Adipose tissue (tissue), 3 donors: ENCODE measurements around the gene PPFIA1. TPM values are rescaled to one million over a fixed set of nuclear protein-coding genes. Genes with fewer than 3 reads are reported as not detected.
"Not testable (repeated sequence)": the region's sequence is repeated elsewhere in the genome, so short reads cannot be mapped to it uniquely, and the experiment has no call there.

Source experiments
- H3K27ac ChIP-seq: one replicate; pipeline ENCODE4 v1.5.1; 2013; ENCODE audit warnings: low read depth, low read length
- WGBS, 3 donors: extraction: QIAGEN DNeasy Blood & Tissue Kit; methylation state at CpG; one replicate each; pipeline ENCODE4 v1.1.7; 2013; 5-methylcytosine and 5-hydroxymethylcytosine counted together
- polyA plus RNA-seq, 3 donors: library from polyadenylated mRNA; stranded (reverse); fragments of 200-250 nt; gene quantifications; one replicate each; pipeline ENCODE4 v1.2.3, GENCODE V29; 2013
- donor health status: healthy with polysubstance abuse.
- donor health status: Bipolar disorder and iron deficiency.
- donor health status: healthy.

Gene PPFIA1
- polyA plus RNA-seq, 3 donors = 8.0 to 27.2 (median 25.0) TPM

DNA sequence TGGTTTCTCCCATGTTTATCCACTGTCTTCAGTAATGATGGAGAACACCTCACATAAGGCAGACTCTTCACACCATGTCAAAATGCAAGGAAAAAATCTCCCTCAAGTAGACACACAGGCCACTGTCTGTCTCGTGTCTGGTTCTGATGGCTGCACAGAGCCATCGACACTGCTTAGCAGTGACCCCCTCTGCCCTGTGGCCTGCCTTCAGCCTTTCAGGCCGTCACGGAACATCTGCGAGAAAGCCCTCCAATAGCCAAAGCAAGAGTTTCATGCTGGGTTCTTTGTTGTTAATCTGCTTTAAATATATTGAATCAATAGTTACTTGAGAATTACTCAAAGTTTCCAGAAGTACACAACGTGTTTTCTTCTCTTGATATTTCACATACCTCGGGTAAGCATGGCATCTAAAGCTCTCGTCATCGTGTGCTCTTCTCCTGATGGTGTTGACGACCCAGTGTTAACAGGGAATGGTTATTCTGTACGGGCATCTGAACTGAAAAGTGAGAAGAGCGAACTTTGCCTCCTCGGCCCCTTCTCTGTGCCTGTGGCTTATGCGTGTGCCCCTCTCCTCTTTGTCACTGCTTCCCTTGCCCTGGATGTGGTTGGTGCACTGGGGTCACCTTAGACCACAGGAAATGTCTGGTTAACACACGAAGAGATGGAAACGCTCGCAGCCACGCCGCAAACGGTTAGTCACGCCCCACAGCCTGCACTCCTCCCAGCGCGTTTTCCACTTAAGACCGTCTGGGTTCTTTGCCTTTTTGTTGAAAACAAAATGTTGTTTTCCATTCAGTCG, 94.5 kb downstream of the PPFIA1 start:
- H3K27ac ChIP-seq = no peak overlapping the region
- 57 to 86% (median 69%) methylated on average over 25 of the region's 25 CpGs for WGBS, 3 donors

DNA sequence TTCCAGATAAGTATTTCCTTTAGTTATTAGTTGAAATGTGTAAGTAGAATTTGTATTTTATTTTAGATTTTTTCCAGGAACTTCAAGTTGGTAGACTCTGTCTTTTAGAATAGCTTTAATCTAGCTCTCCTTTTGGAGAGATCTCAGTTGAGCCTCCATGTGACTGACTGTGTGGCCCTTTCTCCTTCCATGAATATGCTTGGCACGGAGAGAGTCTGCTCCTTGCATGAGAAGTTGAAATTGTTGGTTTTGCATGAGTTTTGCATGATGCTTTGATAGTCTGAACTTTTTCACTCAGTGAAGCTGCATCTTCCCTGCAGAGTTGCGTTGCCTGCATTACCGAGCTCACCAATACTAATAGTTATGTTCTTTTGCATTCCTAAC, 95.0 kb downstream of the PPFIA1 start:
- WGBS, 3 donors = 71 to 97% (median 82%) methylated on average over 3 of the region's 3 CpGs
- no peak overlapping the region for H3K27ac ChIP-seq

DNA sequence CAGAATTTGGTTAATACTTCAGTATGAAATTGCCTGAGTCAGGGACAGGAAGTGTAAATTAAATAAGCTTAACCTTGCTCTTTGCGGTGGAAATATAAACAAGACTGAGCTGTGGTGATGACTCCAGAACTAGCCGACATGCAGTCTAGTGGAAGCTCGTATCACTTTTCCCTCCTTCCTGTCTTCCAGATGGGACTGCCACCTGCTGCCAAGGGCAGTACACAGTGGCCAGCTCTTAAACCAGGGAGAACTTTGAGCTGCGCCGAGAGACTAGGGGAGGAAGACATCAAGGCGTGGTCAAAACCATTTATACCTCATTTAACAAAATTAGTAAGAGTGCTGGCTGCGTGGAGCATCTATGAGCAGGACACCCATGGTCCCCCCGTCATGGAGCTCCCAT, 96.6 kb downstream of the PPFIA1 start:
- H3K27ac ChIP-seq = no peak overlapping the region
- WGBS, 3 donors = 76 to 85% (median 76%) methylated on average over 8 of the region's 8 CpGs

DNA sequence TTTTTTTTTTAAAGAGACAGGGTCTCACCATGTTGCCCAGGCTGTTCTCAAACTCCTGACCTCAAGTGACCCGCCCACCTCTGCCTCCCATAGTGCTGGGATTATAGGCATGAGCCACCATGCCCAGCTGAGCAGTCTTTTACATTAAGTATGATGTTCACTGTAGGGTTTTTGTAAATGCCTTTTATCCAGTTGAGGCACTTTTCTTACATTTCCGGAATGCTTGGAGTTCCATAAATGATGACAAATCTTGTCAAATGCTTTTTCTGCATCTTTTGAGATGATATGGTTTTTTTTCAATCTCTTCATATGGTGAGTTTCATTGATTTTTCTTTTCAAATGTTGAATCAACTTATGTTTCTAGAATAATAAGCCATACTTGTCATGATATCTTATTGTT, 98.5 kb downstream of the PPFIA1 start:
- H3K27ac ChIP-seq = no peak overlapping the region
- WGBS, 3 donors = 95 to 99% (median 98%) methylated on average over 2 of the region's 2 CpGs

DNA sequence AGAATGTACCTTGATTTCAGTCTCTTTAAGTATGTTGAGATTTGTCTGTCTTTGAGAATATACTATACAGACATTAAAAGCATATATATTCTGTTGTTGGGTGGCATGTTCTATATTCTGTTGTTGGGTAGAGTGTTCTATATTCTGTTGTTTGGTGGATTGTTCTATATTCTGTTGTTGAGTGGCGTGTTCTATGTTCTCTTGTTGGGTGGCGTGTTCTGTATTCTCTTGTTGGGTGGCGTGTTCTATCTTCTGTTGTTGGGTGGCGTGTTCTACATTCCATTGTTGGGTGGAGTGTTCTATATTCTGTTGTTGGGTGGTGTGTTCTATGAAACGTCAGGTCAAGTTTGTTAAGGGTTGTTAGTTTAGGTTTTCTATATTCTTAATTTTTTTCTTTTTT, 100.8 kb downstream of the PPFIA1 start:
- WGBS, 3 donors = 75 to 80% (median 78%) methylated on average over 5 of the region's 5 CpGs
- H3K27ac ChIP-seq = no peak overlapping the region

DNA sequence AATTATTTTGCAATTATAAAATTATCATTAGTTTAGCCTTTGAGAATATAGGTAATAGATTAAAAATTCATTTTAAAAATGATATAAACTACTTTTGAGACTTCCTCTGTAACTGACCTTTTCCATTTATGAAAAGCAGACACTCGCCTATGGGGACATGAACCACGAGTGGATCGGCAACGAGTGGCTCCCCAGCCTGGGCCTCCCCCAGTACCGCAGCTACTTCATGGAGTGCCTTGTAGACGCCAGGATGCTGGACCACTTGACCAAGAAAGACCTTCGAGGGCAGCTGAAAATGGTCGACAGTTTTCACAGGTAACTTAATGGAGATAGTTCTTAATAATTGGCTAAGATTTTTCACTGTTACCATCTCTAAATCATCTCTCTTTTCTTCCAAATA, 101.6 kb downstream of the PPFIA1 start:
- H3K27ac ChIP-seq = no peak overlapping the region
- WGBS, 3 donors = 96 to 97% (median 96%) methylated on average over 8 of the region's 8 CpGs

DNA sequence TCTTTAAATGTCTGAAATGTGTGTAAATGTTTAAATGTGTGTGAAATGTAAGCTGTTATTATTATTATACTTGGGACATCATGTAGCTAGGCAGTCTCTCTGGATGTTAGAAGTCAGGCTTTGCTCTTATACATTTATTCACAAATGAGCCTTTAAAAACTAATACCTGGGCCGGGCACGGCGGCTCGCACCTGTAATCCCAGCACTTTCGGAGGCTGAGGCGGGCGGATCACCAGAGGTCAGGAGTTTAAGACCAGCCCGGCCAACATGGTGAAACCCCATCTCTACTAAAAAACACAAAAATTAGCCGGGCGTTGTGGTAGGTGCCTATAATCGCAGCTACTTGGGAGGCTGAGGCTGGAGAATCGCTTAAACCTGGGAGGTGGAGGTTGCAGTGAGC, 106.1 kb downstream of the PPFIA1 start:
- WGBS, 3 donors = 89 to 98% (median 94%) methylated on average over 12 of the region's 12 CpGs
- no peak overlapping the region for H3K27ac ChIP-seq

DNA sequence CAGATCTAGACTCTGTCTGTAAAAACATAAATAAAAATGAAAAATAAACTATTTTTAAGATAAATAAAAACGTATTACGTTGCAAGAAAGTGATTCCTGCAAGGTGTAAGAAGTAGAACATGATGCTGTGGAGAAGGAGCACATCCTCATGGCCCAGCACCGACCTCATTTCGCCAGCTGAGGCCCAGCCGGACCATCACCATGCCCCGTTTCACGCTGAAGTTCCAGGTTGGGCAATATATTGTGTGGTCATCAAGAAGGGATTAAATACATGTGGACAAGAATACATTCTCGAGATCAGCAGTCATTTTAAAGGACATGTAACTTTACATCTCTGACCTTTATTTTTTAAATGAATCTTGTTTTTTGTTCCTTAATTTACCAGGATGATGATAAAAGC, 107.2 kb downstream of the PPFIA1 start:
- 84 to 91% (median 90%) methylated on average over 8 of the region's 8 CpGs for WGBS, 3 donors
- H3K27ac ChIP-seq = no peak overlapping the region

DNA sequence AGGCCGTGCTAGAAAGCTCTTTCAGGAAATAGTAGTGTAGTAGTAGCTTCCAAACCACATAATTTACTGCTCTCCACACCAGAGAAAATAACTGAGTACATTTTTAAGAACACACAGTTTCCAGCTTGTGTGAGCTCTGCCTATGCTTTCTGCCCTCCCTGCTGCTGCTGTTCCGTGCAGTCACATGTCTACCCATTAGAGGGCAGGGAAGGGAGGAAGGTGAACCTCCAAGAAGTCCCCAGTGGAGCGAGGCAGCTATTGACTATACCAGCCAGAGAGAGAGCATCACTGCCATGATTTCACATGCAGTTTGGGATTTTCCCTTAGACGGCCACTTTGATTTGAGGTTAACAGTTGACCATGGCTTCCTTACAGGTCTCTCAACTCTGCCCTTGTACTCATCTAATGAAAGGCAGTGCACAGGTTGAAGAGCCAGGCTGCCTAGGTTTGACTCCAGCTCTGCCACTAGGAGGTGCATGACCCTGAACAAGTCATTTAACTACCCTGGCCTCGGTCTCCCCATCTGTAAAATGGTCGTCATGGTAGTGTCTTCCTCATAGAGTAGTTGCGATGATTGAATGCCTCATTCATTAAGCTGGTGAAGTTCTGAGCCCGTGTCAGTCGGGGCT, 108.1 kb downstream of the PPFIA1 start:
- WGBS, 3 donors = 84 to 95% (median 92%) methylated on average over 9 of the region's 9 CpGs
- H3K27ac ChIP-seq = no peak overlapping the region

DNA sequence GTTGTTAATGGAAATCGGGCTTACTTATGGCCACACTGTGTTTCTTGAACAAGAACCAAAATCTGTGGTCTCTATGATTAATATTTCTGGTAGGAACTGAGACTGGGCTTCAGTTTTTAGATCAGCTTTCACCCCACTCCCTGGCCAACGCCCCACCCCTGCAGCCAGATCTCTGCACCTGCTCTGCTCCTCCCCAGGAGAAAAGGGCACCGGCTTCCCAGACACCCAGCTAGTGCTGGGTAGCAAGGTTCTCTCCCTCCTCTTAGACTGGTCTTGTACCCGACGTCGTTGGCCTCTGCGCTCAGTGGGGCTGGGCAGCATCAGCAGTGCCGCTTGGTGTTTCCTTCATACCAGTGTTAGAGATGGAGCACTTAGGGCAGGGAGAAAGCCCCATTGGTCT, 110.9 kb downstream of the PPFIA1 start:
- no peak overlapping the region for H3K27ac ChIP-seq
- WGBS, 3 donors = 87 to 95% (median 91%) methylated on average over 8 of the region's 8 CpGs

DNA sequence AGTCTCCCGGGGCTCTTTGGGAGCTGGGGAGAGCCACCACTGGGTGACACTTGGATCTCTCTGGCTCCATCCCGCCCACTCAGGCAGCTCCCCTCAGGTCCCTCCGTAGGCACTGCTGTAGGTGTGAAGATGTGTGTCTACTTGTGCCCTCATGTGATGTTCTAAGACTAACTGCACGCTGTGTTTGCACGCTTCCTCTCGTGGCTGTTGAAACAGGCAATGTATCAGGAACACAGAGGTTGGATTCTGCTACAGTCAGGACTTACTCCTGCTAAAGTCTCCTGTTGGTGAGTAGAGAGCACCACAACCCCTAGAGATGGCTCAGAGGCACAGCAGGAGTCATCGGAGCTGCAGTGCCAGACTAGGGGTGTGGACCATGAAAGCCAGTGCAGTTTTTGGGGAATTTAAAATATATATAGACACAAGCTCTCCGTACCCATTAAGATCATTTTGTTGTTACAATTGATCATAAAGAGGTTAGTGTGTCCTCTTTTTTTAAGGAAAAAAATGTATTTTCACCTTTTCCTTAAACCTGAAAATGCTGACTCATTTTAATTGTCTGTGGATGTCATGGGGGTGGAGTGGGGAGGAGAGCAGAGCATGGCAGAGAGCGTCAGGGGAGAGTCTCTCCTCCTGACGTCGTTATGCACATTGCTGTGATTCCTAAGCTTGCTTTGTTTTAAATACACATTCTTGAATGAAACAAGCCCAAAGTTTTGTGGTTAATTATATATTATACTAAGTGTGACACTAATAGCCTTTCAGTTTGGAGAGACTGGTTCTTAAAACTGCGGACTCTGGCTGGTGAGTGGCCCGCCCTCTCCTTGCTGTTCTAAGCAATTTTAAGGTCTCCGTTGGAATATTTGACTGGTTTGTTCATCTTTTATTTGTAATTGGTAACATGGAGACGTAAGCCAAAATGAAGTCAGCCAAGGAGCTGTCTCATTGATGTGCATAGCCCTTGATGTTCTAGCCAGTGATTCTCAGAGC, 111.7 kb downstream of the PPFIA1 start:
- H3K27ac ChIP-seq = no peak overlapping the region
- 71 to 79% (median 76%) methylated on average over 15 of the region's 15 CpGs for WGBS, 3 donors

DNA sequence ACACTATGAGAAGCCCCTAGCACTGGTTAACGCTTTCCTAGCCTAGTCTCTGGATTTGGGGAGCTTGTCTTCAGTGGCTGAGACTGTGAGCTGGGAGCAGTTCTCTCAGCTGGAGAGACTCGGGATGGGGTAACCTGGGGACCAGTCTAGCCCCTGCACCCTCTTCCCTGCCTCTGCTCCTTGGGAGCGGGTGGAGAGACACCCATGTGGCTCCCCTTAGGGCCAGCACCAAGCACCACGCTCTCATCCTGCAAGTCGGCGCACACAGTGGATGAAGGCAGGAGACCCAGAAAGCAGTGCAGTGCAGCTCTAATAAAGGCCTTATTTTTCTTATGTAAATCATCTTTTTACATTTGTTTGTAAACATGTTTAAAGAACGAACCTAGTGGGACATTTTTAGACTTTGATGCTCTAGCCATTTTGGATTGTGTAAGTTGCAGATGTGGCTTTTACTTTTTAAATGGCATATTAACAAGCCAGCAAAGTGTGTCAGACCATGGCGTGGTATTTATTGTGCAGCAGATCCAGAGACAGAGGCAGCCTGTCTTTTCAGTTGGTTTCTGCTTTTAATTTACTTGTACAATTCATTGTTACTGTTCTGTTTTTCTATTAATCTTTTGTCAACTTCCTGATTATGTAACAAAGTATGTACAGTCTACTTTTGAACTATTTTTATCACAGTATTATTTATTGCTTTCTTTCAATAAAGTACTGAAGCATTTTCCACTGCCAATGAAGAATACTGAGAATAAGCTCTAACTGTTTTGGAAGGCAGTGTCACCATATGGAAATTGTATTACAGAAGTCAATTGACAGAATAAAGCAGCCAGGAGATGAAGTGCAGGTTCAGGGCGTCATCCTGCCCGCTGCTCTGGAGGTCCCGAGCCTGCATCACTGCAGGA, 113.4 kb downstream of the PPFIA1 start:
- 84 to 92% (median 90%) methylated on average over 11 of the region's 11 CpGs for WGBS, 3 donors
- no peak overlapping the region for H3K27ac ChIP-seq

DNA sequence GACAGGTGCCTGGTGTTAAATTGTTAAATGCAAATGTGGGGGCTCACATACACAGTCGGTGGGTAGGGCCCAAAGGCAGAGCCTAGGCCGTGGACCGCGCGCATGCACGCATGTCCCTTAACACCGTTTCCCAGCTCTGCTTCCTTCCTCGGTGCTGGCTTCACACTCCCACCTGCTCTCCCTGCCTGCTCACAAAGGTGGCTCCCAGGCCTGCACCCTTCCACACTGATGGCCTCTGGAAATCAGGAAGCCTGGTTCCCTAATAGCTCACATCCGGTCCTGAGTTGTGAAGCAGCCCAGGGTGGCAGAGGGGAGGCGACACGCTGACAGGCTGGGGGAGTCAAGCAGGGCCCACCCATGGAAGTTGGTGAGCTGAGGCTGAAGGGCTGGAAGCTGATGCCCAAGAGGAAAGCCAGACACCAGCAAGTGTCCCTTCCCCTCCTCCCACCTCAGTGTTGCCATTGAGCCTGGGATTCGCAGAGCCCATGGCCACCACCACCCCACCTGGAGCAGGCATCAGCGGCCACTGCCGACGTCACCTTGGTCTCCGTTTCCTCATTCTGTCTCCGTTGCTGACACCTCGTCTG, 114.2 kb downstream of the PPFIA1 start:
- whole genome bisulfite sequencing, 3 donors = 84 to 89% (median 89%) methylated on average over 18 of the region's 18 CpGs
- no peak overlapping the region for H3K27ac ChIP-seq

DNA sequence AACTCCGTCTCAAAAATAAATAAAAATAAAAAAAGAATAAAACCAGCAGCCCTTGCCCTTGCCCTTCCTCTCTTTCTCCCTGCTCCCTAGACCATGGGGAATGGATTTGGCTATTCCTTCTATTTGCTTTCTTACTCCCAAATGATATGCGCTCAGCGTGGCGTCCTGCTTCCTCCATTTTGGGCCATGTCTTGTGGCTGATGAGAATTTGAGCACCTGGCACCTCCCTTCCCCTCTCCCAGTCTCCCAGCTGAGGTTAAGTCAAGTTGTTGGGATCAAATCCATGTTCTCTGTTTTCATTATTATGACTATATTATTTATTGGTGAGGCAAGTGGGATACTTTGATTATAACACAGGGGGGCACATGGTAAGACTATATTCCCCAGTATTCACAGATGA, 117.1 kb downstream of the PPFIA1 start:
- 79 to 96% (median 92%) methylated on average over 4 of the region's 4 CpGs for WGBS, 3 donors
- no peak overlapping the region for H3K27ac ChIP-seq

DNA sequence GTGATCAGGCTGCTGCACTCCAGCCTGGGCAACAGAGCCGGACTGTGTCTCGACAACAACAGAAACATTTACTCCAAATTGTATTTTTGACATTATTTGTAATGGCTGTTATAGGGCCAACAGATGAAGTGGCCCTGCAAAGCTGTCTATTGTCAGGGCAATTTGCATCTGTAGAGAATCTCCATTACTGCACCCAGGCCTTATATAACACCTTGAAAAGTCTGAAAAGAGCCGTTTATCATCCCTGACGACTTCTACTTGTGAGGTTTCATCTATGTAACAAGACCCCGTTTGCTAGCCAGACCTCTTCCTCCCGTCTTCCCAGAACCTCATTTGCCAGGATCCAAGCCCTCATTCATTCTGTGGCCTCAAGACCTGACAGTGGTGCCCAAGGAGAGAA, 118.7 kb downstream of the PPFIA1 start:
- H3K27ac ChIP-seq = no peak overlapping the region
- WGBS, 3 donors = 80 to 89% (median 86%) methylated on average over 6 of the region's 6 CpGs

DNA sequence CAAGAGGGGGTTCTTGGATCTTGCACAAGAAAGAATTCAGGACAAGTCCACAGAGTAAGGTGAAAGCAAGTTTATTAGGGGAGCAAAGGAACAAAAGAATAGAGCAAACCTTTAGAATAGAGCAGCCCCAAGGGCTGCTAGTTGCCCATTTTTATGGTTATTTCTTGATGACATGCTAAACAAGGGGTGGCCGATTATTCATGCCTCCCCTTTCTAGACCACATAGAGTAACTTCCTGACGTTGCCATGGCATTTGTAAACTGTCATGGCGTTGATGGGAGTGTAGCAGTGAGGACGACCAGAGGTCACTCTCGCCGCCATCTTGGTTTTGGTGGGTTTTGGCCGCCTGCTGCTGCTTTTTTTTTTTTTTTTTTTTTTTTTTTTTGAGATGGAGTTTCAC, 120.4 kb downstream of the PPFIA1 start:
- WGBS, 3 donors = 92 to 95% (median 93%) methylated on average over 7 of the region's 7 CpGs
- not testable (repeated sequence) for H3K27ac ChIP-seq

DNA sequence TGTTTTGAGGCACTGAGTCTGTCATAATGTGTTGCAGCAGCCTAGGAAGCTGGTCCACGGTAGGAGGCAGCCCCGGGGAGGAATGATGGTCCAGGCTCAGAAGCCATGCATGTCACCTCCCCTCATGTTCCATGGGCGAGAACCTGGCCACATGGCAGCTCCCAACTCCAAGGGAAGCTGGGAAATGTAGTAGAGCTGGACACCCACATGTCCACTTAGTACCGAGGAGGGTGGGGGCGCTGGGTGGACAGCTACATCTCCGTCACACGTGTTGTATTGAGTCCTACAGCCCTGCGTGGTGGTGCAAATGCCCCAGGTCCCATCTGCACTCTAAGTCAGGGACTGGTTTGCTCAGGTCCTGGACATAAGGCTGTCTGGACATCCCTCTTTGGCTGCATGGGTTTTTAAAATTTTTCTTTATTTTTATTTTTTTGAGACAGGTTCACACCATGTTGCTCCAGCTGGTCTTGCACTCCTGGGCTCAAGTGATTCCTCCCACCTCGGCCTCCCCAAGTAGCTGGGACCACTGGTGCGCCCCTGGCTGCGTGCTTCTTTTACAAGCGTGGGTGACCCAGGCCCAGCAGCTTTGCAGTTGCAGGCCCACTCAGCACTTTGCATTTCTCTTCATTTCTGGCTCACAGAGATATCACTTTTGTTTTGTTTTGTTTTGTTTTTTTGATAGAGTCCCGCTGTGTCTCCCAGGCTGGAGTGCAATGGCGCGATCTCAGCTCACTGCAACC, 123.9 kb downstream of the PPFIA1 start:
- H3K27ac ChIP-seq = no peak overlapping the region
- WGBS, 3 donors = 93 to 95% (median 95%) methylated on average over 15 of the region's 15 CpGs
